ENCODE results near the gene SFR1.
"Not testable (repeated sequence)": the region's sequence is repeated elsewhere in the genome, so short reads cannot be mapped to it uniquely, and the experiment has no call there.

The SFR1 gene

DNA sequence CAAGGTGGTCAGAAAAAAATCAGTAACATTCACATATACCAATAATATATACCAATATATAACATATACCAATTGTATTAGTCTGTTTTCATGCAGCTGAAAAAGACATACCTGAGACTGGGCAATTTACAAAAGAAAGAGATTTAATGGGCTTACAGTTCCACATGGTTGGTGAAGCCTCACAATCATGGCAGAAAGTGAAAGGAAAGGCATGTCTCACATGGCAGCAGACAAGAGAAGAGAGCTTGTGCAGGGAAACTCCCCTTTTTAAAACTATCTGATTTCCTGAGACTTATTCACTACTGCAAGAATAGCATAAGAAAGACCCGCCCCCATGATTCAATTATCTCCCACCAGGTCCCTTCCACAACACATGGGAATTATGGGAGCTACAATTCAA lies 52.2 kb downstream of the SFR1 start:
- not testable (repeated sequence) for DNase-seq (ENCODE audit: low read depth in 2 of 2)

Data from fibroblast of skin of left quadriceps (primary cell).